ENCODE results near the gene MANSC4.
"Not testable (repeated sequence)": the region's sequence is repeated elsewhere in the genome, so short reads cannot be mapped to it uniquely, and the experiment has no call there.

The MANSC4 gene

DNA sequence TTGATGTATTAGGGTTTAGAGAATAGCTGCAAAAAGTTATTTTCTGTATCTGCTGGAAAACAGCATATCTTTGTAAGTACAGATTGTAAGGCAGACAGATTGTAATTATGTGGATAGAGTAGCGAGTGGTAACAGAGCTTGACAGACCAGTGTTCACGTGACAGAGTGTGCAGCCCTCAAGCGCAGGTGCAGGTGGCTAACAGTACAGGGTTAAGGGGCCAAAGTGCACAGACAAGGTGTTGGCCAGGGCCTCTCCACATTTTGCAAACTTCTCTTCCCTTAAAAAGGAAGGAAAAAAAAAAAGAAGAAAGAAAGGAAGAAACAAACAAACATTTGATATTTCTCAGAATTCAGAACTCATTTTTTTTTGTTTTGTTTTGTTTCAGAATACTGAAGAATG, 25.2 kb downstream of the MANSC4 start:
- no peak for DNase-seq (ENCODE audit: low read depth, low spot score)

DNA sequence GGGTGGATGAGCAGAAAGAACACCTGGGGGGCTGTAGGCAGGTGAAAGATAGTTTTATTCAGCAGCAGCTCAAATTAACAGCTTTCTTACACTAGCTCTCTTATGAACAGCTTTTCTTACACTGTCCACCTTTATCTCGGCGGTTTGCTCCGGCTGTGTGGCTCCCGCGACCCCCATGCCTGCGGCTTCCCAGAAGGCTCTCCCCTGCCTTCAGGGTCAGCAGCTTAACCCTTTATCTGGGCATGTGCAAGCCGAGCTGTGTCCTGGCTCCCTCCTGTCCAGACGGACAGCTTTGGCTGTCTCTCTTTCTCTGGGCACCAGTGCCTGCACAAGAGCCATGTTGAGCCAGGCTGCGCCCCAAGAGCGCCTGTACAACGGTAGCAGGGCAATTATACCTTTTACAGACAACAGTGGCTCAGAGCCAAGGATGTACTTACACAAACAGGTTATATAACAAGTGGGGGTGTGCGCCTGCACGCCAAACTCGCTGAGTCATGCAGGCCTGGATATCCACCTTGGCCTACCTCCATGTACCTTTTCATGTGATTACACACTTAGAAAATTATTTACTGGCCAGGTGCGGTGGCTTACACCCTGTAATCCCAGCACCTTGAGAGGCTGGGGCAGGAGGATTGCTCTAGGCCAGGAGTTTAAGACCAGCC, 28.5 kb downstream of the MANSC4 start:
- peak; percentile 18 for DNase-seq (ENCODE audit: low read depth, low spot score)

DNA sequence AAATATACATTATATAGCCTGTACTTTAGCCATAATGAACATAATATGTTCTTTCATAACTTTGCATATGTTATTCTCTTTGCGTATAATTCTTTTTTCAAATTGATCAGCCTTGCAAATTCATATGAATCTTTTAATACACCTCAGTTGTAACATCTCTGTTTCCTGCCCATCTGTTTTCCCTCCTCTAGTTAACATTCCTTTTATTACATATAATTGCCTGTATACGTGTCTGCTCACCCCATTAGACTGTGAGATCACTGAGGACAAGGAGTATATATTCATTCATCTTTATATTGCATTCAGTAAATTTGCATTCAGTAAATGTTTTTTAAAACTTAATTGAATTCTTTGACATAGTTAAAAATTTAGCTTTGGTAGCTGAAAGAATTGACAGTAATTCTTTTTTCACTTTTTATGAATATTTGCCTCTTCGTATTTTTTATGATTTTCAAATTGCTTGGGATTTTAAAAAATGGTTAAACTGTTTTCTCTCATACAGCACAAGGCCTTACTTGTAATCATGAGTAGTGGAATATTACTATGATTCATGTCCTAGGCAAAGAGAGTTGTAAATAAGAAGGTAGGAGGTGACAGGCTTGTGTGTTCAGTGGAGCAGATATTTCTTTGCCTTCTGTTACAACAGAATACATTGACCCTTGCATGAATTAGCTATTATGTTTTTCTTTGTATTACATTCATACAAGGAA, 32.8 kb downstream of the MANSC4 start:
- no peak for DNase-seq (ENCODE audit: low read depth, low spot score)

DNA sequence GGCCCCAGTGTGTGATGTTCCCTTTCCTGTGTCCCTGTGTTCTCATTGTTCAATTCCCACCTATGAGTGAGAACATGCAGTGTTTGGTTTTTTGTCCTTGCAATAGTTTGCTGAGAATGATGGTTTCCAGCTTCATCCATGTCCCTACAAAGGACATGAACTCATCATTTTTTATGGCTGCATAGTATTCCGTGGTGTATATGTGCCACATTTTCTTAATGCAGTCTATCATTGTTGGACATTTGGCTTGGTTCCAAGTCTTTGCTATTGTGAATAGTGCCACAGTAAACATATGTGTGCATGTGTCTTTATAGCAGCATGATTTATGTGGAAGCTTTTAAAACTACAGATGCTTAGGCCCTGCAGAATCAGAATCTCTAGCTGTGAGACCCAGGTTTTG, 34.3 kb downstream of the MANSC4 start:
- not testable (repeated sequence) for DNase-seq (ENCODE audit: low read depth, low spot score)

DNA sequence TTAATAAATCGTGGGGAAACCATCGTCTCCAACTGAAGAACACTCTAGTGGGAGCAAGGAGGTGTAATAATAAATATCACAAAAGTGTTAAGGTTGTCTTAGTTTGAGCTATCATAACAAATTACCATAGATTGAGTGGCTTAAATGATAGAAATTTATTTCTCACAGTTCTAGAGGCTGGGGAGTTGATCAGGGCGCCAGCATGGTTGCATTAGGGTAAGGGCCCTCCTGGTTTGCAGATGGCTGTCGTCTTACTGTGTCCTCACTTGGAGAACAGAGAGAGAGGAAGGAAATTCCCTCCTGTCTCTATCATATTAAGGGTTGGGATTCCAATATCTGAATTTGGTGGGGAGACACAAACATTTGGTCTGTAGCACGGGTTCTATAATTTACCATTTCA, 36.4 kb downstream of the MANSC4 start:
- no peak for DNase-seq (ENCODE audit: low read depth, low spot score)

DNA sequence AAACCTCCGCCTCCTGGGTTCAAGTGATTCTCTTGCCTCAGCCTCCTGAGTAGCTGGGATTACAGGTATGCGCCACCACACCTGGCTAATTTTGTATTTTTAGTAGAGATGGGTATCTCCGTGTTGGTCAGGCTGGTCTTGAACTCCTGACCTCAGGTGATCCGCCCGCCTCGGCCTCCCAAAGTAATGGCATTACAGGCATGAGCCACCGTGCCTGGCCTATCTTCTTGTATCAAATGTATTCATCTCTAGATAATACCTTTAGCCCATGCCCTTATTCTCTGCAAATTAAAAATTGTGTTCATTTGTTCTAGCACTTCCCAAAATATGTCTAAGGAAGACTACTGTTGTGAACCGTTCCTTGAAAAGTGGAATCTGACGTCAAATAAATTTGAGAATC, 45.7 kb downstream of the MANSC4 start:
- DNase-seq (ENCODE audit: low read depth, low spot score), result not testable (repeated sequence)

DNA sequence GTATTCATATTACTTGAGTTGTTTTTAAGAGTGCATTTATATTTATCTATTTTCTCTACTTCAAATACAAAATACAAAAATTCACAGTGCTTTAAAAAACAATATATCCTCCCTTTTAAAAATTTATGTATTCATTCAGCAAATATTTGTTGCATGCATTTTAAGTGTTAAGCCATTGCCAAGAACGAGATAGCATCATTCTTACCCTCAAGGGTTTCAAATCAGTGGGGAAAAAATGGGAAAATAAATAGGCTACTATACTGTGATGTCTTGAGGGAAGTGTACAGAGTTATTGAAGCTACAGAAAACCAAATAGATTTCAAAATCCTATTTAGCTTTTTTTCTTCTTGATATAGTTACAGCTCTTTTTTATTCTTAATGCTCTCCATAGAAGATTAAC, 46.2 kb downstream of the MANSC4 start:
- no peak for DNase-seq (ENCODE audit: low read depth, low spot score)

DNA sequence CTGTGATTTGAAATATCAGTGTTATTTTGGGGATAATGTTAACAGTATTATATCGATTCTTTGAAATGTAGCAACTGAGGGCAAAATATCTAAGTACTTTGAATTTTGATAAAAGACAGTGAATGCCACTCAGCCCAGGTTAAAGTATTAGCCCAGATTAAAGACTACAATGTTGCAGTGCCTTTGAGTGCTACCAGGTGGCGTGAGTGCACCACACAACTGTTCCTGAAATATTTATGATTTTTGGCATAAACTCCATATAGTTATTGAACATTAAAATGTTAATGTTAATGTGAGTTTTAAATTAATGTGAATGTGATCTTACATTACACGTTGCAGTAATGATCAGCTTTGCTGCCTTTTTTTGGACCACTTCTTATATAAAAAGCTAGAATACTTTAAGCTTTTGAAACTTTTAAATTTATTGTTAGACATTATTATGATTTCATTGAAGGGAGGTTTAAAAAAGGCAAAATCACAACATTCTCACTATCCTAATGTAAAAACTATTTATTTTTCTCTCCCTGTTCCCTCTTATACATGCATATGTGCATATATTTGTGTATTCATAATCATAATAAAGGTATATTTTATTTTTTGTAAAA, 46.9 kb downstream of the MANSC4 start:
- DNase-seq (ENCODE audit: low read depth, low spot score), result no peak

DNA sequence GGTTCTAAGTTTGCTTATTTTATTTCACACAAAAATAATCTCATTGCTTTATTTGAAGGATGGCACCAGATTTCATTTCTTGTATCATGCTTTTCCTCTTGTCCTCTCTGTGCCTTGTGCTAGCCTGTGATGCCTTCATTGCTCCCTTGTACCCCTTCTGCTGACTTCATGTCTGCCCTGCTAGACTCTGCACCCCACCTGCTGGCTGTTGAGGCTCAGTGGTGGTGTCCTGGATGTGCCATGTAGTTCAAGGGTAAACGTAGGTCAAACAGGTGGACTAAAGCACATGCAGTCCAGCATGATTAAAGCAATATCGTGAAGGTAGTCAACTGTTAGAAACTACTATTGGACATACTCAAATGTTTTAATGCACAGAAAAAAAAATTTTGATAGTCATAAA, 47.8 kb downstream of the MANSC4 start:
- no peak for DNase-seq (ENCODE audit: low read depth, low spot score)

DNA sequence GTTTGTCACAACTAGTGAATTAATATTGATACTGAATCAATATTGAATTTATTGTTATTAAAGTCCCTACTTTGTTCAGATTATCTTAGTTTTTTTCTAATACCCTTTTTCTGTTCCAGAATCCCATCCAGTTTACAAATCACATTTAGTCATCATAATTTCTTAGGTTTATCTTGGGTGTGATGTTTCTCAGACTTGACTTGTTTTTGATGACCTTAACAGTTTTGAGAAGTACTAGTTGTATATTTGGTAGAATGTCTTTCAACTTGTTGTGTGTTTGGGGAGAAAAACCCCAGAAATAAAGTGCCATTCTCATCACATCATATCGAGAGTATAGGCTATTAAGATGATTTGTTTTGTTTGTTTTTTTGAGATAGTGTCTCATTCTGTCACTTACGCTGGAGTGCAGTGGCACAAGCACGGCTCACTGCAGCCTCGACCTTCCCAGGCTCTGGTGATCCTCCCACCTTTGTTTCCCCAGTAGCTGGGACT, 49.9 kb downstream of the MANSC4 start:
- DNase-seq (ENCODE audit: low read depth, low spot score), result no peak

DNA sequence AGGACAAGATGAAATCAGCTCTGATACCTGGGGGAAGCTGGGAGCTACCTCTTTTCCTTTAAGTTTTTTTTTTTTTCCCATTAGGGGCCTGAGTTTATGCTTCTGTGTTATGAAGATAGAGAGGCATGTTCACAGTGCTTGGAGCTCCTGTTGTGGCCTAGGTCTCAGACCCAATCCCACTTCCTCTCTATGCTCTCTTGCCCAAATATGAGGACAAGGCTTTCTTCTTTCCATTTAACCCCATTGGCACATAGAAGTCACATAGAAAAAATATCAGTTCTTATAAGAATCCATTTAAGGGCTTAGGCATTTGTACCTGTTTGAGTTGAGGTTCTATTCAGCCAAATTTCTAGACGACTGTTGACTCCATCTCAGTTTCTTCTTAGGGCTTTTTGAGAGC, 56.8 kb downstream of the MANSC4 start:
- DNase-seq (ENCODE audit: low read depth, low spot score), result no peak
